Loucy (cell line): Measurements from ENCODE around the gene SLC23A3.

Experiments used
- H2AFZ ChIP-seq: fragments of 200-600 bp; sonication (generic); 2 replicates; pipeline ENCODE4 v1.6.0; 2016; ENCODE audit warnings: antibody characterized with exemption, mild to moderate bottlenecking, low read length, moderate library complexity
- H3F3A ChIP-seq: fragments of 200-600 bp; 2 replicates; pipeline ENCODE4 v1.6.0; 2016; ENCODE audit warnings: antibody characterized with exemption, low read depth, mild to moderate bottlenecking
- H3K27me3 ChIP-seq: fragments of 200-600 bp; sonication (generic); 2 replicates; pipeline ENCODE4 v1.6.1; 2014; ENCODE audit warnings: low read length, mild to moderate bottlenecking; ENCODE audit not compliant: insufficient read depth, poor library complexity, severe bottlenecking
- H3K36me3 ChIP-seq: fragments of 200-600 bp; sonication (generic); 2 replicates; pipeline ENCODE4 v1.6.1; 2016; ENCODE audit warnings: low read length; ENCODE audit not compliant: insufficient read depth
- H3K4me1 ChIP-seq: fragments of 200-600 bp; sonication (generic); 2 replicates; pipeline ENCODE4 v1.5.1; 2014; ENCODE audit warnings: low read length, mild to moderate bottlenecking; ENCODE audit not compliant: insufficient read depth, poor library complexity, severe bottlenecking
- H3K4me2 ChIP-seq: fragments of 200-600 bp; sonication (generic); 2 replicates; pipeline ENCODE4 v1.6.0; 2014; ENCODE audit warnings: antibody characterized with exemption, low read length, low read depth, mild to moderate bottlenecking; ENCODE audit not compliant: poor library complexity, severe bottlenecking
- H3K4me3 ChIP-seq: fragments of 200-600 bp; sonication (generic); 2 replicates; pipeline ENCODE4 v1.5.1; 2014; ENCODE audit warnings: low read length, mild to moderate bottlenecking, mixed read lengths; ENCODE audit not compliant: poor library complexity, severe bottlenecking
- H3K79me2 ChIP-seq: fragments of 200-600 bp; sonication (generic); 2 replicates; pipeline ENCODE4 v1.6.1; 2014; ENCODE audit warnings: low read length; ENCODE audit not compliant: insufficient read depth
- H3K9ac ChIP-seq: fragments of 200-600 bp; sonication (generic); 2 replicates; pipeline ENCODE4 v1.6.0; 2014; ENCODE audit warnings: mild to moderate bottlenecking, low read depth, low read length, moderate library complexity; ENCODE audit not compliant: poor library complexity, severe bottlenecking
- H3K9me2 ChIP-seq: fragments of 200-600 bp; sonication (generic); replicated peaks from 2 replicates; pipeline ENCODE4 v1.6.1; 2016; ENCODE audit warnings: low read depth, low read length, mixed read lengths
- H3K9me3 ChIP-seq: fragments of 200-600 bp; sonication (generic); 2 replicates; pipeline ENCODE4 v1.6.1; 2014; ENCODE audit warnings: mild to moderate bottlenecking, antibody characterized with exemption, low read length, low read depth; ENCODE audit not compliant: insufficient read depth
- H4K20me1 ChIP-seq: fragments of 200-600 bp; sonication (generic); 2 replicates; pipeline ENCODE4 v1.6.0; 2014; ENCODE audit warnings: antibody characterized with exemption, low read length, mild to moderate bottlenecking; ENCODE audit not compliant: insufficient read depth, poor library complexity, severe bottlenecking
- CTCF ChIP-seq: fragments of 200-600 bp; sonication (generic); conservative IDR thresholded peaks from 2 replicates; pipeline ENCODE4 v1.5.1; 2014; ENCODE audit warnings: mild to moderate bottlenecking, antibody characterized with exemption, low read length
- EZH2phosphoT487 ChIP-seq: fragments of 200-600 bp; IDR thresholded peaks from 2 replicates; pipeline ENCODE4 v1.6.1; 2018; ENCODE audit warnings: antibody characterized with exemption, mild to moderate bottlenecking, moderate library complexity, borderline replicate concordance

SLC23A3 gene

GRCh38 chr2:219199470-219200211, 29.8 kb upstream of the SLC23A3 start:
- Histone ChIP-seq H3K9me2 (no peaks in the 10 kb centered on the region), H3K36me3 (no peaks in the 10 kb centered on the region), H3F3A (peaks cover 3% of the 10 kb centered on the region; the same call in 1 of the 2 replicates), H3K27me3 (no peaks in the 10 kb centered on the region), H3K9ac (peak overlapping the region; percentile 59), H3K9me3 (peaks cover 7% of the 10 kb centered on the region; the same call in 1 of the 2 replicates), H3K4me3 (peak overlapping the region; percentile 71), H3K4me2 (peak overlapping the region; percentile 65), H2AFZ (no peak overlapping the region), H4K20me1 (no peaks in the 10 kb centered on the region), H3K4me1 (peaks cover 11% of the 10 kb centered on the region), H3K79me2 (no peaks in the 10 kb centered on the region)
- TF ChIP-seq EZH2phosphoT487 (no peak), CTCF (no peak)

GRCh38 chr2:219198974-219199373, 29.1 kb upstream of the SLC23A3 start:
- Histone ChIP-seq H3K27me3 (no peaks in the 10 kb centered on the region), H3K4me2 (peak overlapping the region; percentile 65), H3K9me2 (no peaks in the 10 kb centered on the region), H4K20me1 (no peaks in the 10 kb centered on the region), H3K79me2 (no peaks in the 10 kb centered on the region), H3K4me1 (peaks cover 11% of the 10 kb centered on the region), H3K9ac (peak overlapping the region; percentile 59), H3K9me3 (peaks cover 4% of the 10 kb centered on the region; the same call in 1 of the 2 replicates), H3F3A (peaks cover 3% of the 10 kb centered on the region; the same call in 1 of the 2 replicates), H3K4me3 (peak overlapping the region; percentile 71), H3K36me3 (no peaks in the 10 kb centered on the region), H2AFZ (no peak overlapping the region)
- no peak for TF ChIP-seq EZH2phosphoT487
- no peak for TF ChIP-seq CTCF

- no peaks in the 10 kb centered on the region for H3K27me3 ChIP-seq
- H2AFZ ChIP-seq: no peak overlapping the region
- no peaks in the 10 kb centered on the region for H3K36me3 ChIP-seq
- H3K79me2 ChIP-seq: no peaks in the 10 kb centered on the region
- H3K9me3 ChIP-seq: peaks cover 4% of the 10 kb centered on the region; the same call in 1 of the 2 replicates
- H3K9me2 ChIP-seq: no peaks in the 10 kb centered on the region
- H3K4me1 ChIP-seq: peaks cover 11% of the 10 kb centered on the region
- no peak for TF ChIP-seq CTCF
- TF ChIP-seq EZH2phosphoT487: no peak
- H3K9ac ChIP-seq: no peak overlapping the region
- no peaks in the 10 kb centered on the region for H4K20me1 ChIP-seq
- peaks cover 3% of the 10 kb centered on the region; the same call in 1 of the 2 replicates for H3F3A ChIP-seq
- no peak overlapping the region for H3K4me2 ChIP-seq
- no peak overlapping the region for H3K4me3 ChIP-seq
Observed at GRCh38 chr2:219197388-219197787, 27.6 kb upstream of the SLC23A3 start.
